A549 (cell line): ENCODE data around the gene OPCML.

ENCODE experiments used
- CTCF ChIP-seq: fragments of >200 bp; sonication (Bioruptor Twin); formaldehyde crosslinking; IDR thresholded peaks from 3 replicates; pipeline ENCODE4 v1.5.1; 2016
- REST ChIP-seq: fragments of 200-600 bp; sonication (generic); IDR thresholded peaks from 2 replicates; pipeline ENCODE4 v1.6.1; 2016; ENCODE audit warnings: antibody characterized with exemption, mild to moderate bottlenecking, moderate library complexity
- TFCP2L1 ChIP-seq: fragments of 250-450 bp; sonication (Bioruptor Pico); IDR thresholded peaks from 2 replicates; pipeline ENCODE4 v1.5.0; 2021; ENCODE audit warnings: mild to moderate bottlenecking

- no peak for TF ChIP-seq TFCP2L1 (CRISPR knock-in tag)
- no peak for TF ChIP-seq REST
- TF ChIP-seq CTCF = no peak
These were observed 752.8 kb downstream of the OPCML start for GRCh38 chr11:132779497-132779896.
